Measurements from ENCODE around the gene CDK5R1.

GRCh38 chr17:32502013-32502412 lies 15.2 kb downstream of the CDK5R1 start:
- no peak for TF ChIP-seq CTCF (IDR thresholded peaks at IDR 0.05)
- TF ChIP-seq EZH2 (IDR thresholded peaks at IDR 0.05; ENCODE audit: borderline replicate concordance, insufficient read depth, low read depth, low read length, poor library complexity, severe bottlenecking): no peak
